ENCODE data around the gene TMED4.
A peak's percentile ranks its signal among the peaks of the same experiment; 100 is the strongest.
"Not testable (repeated sequence)": the region's sequence is repeated elsewhere in the genome, so short reads cannot be mapped to it uniquely, and the experiment has no call there.

Gene TMED4

DNA sequence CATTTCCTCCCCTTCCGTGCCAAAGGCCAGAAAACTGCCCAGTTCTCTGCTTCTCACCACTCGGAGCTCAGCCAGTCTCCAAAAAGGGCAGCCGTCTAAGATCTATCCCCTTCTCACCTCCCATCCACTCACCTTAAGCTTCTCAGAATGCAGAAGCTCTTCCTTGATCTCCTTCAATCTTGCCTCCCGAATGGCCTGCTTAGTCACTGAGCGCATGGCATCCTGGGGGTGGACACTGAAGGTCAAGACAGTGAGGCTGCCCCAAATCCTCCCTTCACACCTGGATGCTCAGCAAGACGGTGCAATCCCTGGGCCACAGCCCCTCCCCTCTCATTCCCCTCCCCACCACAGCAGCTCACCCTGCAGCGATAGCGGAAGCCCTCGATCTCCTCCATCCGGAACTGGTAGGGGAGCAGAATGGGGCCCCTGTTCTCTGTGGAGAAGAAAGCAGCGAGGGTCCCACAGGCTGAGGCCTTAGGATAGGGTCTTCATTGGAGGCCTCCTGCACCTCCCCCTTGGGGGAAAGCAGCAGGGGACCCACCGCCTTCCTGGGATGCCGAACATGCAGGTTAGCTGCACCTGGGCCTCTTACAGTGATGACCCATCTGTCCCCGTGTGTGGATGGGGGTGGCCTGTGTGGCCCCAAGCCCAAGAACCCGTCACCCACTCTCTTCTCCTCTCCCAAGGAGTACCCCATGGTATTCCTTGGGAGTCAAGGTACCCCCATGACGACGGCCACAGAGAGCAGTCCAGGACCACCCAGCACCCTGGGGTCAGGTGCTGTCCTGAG is 13.1 kb downstream of the TMED4 start:
- no peak for DNase-seq

DNA sequence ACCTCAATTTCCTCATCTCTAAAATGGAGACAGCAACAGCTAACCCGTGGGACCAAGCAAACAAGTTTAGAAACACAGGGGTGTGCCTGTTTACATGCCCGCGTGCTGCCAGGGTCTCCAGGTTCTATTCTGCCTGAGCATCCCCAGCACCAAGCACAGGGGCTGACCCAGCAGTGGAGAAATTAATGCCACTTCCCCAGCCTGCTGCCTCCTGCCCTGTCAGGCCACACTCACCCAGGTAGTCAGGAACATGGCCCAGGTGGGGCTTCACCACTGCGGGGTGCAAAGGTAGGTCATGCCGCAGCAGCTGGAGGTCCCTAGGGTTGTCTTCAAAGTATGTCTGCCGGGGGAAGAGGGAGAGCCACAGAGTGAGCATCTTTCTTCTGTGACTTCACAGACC is 14.1 kb downstream of the TMED4 start:
- DNase-seq: no peak

DNA sequence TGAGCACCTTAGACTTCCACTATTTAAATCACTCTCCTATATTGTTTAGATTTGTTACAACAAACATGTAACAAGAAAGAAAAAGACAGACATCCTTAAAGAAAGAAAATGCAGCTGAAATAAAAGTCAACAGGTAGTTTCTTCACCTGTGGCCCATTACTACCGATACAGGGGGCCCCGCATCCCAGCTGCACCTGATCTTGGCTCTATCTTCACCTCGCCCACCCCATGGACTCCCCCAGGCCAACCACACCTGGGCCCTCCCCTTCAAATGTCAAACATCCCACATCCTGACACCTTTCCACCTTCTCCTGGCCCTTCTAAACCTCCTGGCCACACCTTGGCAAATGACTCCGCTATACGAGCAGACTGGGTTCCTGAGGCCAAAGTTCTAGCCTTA is 15.4 kb downstream of the TMED4 start:
- no peak for DNase-seq

DNA sequence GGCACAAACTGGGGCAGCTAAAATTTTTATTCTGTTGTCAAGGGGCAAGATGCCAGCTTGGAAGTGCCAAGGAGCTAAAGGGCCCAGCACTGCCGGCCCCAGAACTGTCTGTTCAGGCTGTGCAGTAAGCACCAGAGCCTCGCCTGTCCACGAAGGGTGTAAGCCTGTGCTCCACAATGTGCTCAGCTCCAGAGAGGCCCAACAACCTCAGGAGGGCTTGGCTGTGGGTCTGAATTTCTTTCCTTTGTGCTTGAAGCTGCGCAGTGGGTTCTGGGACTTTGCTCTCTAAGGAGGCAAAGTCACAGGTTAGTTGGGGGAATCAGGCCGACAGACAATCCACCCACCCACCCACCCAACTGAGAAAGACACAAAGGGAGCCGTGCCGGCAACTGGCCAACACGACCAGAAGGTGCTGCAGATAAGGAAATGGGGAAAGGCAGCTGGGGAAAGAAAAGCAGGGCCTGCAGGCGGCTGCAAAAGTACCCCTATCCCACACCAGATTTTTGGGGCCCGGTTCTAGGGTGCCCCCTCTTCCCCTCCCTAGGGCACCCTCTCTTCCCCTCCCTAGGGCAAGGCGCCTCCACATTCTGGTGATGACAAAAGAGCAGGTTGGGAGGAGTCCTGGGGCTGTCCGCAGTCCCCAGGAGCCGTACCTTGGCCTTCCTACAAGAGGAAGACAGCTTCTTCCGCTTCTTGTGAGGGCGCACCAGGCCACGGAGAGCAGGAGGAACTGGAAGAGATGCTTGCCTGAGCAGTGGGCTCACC is 16.1 kb downstream of the TMED4 start:
- DNase-seq: no peak

DNA sequence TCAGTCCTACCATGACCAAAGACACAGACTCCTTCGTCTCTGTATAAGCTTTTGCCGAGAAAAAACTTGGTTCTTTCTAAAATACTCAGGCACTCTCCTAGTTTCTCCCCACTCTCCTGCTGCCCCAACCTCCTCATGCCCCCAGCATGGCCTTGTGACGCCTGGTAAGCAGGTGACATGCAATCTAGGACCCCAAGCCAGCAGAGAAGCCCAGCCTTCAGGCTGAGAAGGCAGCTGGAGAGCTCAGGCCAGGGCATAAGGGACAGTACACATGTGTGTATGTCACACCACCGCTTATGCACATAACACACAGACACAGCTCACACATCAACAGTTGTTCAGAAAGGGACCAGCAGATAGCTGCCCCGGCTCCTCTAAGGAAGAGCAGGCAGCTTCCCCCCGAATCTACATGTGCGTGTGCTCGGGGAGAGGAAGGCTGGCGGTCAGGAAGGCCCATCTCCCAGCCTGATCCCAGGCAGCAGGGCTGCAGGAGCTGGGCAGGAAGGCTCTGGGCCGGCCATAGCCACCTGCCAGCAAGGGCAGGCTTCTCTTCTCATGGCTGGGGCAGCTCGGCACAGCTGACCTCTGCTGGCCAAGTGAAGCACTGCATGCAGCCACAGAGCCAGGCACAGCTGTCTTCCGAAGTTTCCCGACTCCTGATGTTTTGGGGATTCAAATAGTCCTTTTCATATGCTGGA is 16.8 kb downstream of the TMED4 start:
- peak in 1 of 2 experiments; percentile 50 for DNase-seq

DNA sequence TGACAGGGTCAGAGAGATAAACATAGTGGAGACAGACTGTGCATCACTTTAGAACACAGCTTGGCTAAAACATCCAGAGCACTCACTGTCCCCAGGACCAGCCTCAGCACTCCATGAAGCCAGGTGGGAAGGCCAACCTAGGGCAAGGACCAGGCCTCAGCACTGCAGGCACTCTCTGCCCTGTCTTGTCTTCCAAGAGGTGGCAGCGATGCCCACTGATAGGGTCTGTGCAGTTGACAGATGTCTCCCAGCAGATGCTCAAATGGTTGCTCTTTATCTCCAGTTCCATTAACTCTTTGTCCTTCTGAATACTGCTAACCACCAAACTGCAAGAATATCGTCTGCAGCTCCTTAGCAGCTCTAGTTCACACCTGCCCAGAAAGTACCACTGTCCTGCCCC is 17.4 kb downstream of the TMED4 start:
- DNase-seq: no peak

DNA sequence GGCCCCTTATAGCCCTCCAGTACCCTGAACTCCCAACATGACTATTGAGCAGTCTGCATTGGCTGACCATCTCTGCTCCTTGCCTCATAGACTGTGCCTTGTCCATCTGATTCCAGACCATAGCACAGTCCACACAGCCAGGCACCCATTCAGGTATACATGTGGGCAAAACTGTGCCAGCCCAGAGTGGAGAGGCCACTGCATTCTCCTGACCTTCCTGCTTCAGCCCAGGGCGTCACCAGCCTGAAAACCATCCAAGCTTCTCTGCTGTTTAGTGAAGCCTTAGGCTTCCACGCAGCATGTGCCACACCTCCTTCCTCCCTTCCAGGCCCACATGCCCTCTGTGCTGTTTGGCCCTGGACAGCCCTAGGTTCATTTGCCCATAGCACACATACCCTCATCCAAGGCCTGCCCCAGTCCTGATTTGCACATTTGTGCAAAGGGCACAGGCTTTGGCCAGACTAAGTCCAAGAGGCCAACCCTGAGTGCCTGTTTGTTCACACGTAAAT is 18.8 kb downstream of the TMED4 start:
- no peak for DNase-seq

DNA sequence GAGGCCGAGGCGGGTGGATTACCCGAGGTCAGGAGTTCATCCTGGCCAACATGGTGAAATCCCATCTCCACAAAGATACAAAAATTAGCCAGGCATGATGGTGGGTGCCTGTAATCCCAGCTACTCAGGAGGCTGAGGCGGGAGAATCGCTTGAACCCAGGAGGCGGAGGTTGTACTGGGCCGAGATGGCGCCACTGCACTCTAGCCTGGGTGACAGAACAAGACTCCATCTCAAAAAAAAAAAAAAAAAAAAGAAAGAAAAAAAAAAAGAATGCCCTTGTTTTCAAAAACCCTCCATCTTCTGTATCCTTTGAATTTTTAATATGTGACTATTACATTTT is 19.4 kb downstream of the TMED4 start:
- not testable (repeated sequence) for DNase-seq

DNA sequence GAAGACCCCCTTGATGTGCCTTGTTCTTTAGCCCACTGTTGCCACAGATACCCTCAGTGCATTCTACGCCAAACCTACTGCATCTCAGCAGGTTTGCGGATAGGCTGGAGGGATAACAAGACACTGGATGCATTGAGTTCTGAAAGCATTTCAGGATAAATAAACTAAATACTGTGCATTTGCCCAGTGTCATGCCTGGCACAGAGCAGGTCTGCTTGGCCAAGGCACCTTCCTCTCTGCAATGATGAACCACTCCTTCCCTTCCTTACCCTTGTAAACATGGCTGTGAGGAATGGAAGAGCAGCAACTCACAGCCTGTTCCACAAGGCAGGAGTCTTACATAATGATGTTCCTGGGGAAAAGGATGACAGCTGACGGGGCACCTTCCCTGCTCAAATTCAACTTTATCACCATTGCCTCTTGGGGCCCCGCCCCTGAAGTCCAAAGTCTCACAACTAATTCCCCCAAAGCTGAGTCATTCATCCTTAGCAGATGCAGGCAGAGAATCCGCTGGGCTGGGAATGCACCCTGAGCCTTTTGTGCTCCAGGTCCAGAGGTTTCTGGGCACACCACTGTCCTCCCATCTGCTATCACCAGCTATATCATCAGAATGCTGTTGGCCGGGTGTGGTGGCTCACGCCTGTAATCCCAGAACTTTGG is 19.9 kb downstream of the TMED4 start:
- DNase-seq: no peak

DNA sequence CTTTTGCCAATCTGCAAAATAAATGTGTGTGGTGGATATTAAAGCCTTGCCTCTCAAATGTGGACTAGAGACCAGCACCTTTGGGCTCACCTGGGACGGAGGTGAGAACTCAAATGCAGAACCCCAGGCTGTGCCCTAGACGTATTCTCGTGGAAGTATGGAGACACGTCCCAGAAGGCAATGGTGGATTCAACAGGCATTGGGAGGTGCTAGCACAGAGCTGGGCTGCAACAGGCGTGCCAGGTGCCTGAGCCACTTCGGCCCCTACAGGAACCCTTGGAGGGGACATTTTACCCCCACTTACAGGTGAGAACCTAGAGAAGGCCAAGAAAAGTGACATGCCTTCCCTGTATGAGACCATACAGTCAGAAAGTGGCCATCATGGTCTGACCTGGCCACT is 20.6 kb downstream of the TMED4 start:
- no peak for DNase-seq

DNA sequence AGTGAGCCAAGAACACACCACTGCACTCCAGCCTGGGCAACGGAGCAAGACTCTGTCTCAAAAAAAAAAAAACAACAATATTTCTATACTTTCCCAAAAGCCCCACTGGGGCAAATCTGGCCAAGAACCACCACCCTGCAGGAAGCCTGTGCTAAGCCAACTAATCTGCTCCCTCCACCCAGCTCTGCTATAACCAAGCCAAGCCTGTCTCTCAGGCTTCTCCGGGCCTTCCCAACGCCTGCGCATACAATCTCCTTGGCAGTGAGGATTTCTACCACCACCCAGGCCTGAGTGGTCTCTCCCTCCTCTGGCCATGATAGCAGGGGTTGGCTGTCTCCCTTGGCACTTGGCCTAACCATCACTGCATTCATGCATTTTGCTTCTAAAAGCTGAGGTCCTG is 22.5 kb downstream of the TMED4 start:
- no peak for DNase-seq

DNA sequence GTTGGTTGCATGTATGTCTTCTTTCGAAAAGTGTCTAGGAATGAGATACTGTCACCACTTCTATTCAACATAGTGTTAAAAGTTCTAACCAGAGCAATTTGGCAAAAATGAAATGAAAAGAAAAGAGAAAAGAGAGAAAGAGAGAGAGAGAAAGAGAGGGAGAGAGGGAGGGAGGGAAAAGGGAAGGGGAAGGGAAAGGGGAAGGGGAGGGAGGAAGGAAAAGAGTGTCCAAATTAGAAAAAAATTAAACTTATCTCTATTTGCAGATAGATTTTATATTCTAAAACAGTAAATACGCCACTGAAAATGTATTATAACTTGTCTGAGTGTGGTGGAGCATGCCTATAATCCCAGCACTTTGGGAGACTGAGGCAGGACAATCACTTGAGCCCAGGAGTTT is 24.5 kb downstream of the TMED4 start:
- no peak for DNase-seq

DNA sequence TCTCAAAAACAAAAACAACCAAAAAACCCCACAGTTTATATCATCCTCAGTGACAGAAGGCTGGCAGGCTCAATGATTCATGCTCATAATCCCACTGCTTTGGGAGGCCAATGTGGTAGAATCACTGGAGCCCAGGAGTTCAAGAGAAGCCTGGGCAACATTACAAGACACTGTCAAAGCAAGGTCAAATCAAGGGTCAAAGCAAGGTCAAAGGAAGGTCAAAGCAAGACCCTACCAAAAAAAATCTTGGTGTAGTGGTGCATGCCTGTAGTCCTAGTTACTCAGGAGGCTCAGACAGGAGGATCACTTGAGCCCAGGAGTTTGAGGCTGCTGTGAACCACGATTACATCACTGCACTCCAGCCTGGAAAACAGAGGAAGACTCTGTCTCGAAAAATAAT is 26.7 kb downstream of the TMED4 start:
- DNase-seq: no peak

DNA sequence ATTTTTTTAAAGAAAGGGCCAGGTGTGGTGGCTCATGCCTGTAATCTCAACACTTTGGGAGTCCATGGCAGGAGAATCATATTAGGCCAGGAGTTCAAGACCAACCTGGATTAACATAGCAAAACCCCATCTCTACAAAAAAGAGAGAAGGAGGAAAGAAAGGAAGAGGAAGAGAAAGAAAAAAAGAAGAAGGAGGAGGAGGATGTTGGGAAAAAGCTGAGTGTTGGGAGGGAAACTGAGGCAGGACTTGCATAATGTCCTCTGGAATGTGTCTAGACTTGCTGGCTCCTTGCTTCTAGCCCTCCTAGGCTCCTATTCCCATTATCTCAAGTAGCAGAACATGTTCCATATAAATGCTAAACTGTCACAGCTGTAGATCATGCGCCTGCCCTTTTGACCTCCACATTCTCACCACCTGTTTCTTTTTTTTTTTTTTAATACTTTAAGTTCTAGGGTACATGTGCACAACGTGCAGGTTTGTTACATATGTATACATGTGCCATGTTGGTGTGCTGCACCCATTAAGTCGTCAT is 29.5 kb downstream of the TMED4 start:
- DNase-seq: not testable (repeated sequence)

DNA sequence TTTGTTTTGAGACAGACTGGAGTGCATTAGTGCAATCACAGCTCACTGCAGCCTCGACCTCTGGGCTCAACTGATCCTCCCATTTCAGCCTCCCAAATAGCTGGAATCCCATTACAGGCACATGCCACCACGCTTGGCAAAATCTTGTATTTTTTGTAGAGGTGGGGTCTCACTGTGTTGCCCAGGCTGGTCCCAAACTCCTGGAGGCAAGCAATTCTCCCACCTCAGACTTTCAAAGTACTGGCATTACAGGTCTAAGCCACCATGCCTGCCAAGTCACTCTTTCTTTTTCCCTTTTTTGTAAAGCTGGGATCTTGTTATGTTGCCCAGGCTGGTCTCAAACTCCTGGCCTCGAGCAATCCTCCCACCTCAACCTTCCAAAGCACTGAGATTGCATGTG is 32.6 kb downstream of the TMED4 start:
- DNase-seq: no peak

DNA sequence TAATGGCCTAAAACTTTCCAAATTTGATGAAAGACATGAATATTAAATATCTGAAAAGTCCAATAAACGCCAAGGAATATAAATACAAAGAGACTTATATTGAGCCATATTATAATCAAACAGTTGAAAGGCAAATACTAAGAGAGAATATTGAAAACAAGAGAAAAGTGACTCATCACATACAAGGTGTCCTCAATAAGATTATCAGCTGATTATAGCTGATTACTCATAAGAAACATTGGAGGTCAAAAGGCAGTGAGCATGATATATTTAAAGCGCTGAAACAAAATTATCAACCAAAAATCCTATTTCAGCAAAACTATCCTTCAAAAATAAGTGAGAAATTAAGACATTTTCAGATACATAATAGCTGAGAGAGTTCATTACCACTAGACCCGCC is 33.1 kb downstream of the TMED4 start:
- DNase-seq: no peak

DNA sequence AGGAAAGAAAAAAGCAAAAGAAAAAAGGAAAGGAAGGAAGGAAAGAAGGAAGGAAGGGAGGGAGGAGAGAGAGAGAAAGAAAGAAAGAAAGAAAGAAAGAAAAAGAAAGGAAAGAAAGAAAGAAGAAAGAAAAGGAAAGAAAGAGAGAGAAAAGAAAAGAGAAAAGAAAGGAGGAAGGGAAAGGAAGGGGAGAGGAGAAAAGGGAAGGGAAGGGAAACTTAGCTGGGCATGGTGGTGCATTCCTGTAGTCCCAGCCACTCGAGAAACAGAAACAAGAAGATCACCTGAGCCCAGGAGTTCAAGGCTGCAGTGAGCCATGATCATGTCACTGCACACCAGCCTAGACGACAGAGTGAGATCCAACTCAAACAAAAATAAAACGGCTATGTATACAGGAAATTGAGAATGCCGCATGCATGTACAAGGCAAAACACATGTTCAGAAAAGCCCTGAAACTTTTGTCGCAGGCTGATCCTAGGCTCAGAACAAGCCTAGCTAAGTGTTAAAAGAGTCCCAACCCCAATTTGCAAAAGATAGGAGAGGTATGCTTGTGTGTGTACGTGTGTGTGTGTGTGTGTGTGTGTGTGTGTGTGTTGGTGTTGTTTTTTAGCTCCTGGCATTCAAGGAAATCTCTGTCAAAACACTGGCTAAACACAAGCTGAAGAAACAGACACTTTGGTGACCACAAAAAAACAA is 34.3 kb downstream of the TMED4 start:
- DNase-seq: no peak

DNA sequence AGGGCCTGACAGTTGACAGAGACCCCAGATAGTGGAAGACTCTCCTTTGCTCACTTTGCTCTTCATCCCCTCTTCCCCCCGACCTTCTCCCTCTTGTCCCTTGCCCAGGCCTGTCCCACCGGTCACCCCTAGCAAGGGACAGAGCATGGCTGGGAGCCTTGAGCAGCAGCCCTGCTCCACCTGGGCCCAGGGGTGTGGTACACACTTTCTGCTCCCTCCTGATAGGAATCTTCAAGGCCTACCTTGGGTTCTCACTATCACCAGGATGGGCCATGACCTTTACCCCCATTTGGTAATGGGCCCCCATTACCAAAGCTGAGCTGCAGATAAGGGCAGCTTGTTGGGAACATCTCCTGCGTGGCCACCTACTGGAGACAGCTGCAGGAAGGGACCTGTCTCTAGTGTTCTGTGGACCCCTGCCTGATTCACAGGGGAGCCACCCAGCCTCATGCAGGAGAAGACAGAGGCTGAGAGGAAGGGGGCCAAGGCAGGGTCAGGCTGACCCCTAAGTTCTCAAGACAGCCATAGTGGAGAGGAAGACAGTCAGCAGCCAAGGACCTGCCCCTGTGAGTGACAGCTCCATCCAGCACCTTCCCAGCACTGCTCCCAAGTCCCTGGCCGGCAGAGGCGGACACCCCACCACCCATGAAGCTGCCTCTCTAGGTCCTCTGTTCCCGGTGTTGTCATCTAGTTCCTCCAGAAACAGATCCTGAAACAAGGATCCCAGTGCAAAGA is 40.0 kb downstream of the TMED4 start:
- DNase-seq: no peak

DNA sequence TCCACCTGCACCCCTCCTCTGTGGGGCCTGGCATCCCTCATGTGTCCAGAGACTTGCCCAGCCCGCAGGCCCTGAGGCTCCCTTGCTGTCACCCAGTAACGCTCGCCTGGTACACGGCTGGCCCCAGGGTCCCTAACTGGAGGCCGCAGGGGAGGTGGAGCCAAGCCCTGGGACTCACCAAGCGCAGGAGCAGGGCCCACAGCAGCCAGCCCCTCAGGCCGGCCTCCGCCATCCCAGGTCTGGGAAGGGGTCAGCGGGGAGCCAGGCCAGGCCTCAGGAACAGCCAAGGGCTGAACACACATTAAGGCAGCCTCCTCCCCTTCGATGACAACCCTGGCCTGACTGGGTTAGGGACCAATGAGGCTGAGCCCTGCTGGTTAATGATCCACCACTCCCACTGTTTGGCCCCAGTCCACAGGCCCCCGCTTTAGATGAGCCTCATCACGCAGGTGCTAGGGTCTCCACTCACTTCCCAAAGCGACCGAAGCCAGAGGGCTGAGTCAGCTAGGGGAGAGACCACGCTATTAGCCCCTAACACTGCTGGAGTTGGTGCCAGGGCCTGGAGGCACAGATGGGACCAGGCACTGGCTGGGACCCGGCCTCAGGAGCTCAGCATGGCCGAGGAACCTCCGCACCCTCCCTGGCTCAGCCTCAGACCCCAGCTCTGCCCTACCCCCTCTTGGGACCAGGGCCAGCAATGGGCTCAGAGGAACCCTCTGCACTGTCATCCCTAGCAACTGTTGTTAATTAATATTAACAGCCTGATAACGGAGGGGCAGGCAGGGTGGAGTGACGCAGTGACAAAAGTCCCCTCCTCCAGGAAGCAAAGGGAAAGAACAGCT is 40.8 kb downstream of the TMED4 start, which contains the start of gene NPC1L1:
NPC1L1 (minus strand) TSS at position 303 of the 842 bp plus-strand sequence; CDS start at position 232, 71 bp downstream.
- DNase-seq: no peak

DNA sequence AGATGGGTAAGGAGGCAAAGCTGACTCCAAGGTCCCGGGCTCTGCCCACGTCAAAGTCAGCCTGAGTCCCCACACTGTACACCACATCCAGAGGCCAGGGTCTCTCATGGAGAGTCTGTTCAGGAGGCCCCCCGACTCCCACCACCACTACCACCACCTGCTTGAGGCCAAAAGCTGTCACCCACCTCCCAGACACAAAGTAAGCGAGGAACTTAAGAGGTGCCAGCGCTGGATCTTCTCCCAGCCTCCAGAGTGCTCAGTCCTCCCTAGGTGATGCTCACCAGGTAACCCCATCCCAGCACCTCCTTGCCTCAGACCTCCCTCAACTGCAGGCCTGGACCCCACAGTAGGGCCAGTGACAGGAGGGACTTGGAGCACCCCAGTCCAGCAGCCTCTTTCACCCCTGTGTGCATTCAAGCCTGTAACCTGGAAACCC is 41.4 kb downstream of the TMED4 start:
- no peak for DNase-seq

Data from SW 1271 (cell line).